ENCODE measurements around the gene AXIN1.
"Not testable (repeated sequence)": the region's sequence is repeated elsewhere in the genome, so short reads cannot be mapped to it uniquely, and the experiment has no call there.

- TF ChIP-seq, protein P1, sequence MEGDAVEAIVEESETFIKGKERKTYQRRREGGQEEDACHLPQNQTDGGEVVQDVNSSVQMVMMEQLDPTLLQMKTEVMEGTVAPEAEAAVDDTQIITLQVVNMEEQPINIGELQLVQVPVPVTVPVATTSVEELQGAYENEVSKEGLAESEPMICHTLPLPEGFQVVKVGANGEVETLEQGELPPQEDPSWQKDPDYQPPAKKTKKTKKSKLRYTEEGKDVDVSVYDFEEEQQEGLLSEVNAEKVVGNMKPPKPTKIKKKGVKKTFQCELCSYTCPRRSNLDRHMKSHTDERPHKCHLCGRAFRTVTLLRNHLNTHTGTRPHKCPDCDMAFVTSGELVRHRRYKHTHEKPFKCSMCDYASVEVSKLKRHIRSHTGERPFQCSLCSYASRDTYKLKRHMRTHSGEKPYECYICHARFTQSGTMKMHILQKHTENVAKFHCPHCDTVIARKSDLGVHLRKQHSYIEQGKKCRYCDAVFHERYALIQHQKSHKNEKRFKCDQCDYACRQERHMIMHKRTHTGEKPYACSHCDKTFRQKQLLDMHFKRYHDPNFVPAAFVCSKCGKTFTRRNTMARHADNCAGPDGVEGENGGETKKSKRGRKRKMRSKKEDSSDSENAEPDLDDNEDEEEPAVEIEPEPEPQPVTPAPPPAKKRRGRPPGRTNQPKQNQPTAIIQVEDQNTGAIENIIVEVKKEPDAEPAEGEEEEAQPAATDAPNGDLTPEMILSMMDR (IDR thresholded peaks at IDR 0.05): not testable (repeated sequence)
- TF ChIP-seq POLR2AphosphoS5 (IDR thresholded peaks at IDR 0.05; ENCODE audit: low read depth, low read length): not testable (repeated sequence)
- TF ChIP-seq, protein P2, sequence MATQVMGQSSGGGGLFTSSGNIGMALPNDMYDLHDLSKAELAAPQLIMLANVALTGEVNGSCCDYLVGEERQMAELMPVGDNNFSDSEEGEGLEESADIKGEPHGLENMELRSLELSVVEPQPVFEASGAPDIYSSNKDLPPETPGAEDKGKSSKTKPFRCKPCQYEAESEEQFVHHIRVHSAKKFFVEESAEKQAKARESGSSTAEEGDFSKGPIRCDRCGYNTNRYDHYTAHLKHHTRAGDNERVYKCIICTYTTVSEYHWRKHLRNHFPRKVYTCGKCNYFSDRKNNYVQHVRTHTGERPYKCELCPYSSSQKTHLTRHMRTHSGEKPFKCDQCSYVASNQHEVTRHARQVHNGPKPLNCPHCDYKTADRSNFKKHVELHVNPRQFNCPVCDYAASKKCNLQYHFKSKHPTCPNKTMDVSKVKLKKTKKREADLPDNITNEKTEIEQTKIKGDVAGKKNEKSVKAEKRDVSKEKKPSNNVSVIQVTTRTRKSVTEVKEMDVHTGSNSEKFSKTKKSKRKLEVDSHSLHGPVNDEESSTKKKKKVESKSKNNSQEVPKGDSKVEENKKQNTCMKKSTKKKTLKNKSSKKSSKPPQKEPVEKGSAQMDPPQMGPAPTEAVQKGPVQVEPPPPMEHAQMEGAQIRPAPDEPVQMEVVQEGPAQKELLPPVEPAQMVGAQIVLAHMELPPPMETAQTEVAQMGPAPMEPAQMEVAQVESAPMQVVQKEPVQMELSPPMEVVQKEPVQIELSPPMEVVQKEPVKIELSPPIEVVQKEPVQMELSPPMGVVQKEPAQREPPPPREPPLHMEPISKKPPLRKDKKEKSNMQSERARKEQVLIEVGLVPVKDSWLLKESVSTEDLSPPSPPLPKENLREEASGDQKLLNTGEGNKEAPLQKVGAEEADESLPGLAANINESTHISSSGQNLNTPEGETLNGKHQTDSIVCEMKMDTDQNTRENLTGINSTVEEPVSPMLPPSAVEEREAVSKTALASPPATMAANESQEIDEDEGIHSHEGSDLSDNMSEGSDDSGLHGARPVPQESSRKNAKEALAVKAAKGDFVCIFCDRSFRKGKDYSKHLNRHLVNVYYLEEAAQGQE (IDR thresholded peaks at IDR 0.05; ENCODE audit: insufficient read depth in 1 of 2, low read depth in 2 of 2, low read length in 1 of 2): not testable (repeated sequence)
Observed at GRCh38 chr16:267562-267961, 85.0 kb downstream of the AXIN1 start.
